IMR-90 (cell line): Measurements from ENCODE around the gene EPM2AIP1.

Source experiments
- BHLHE40 ChIP-seq: fragments of 150-350 bp; IDR thresholded peaks from 2 replicates; pipeline ENCODE4 v1.6.1; 2016; ENCODE audit warnings: mild to moderate bottlenecking, low read depth, low read length
- CEBPB ChIP-seq: IDR thresholded peaks from 2 replicates; pipeline ENCODE4 v1.6.1; 2012; ENCODE audit warnings: low read depth, low read length, improper control_type of control experiment
- CHD1 ChIP-seq: IDR thresholded peaks from 2 replicates; pipeline ENCODE4 v1.6.1; 2012; ENCODE audit warnings: low read depth, low read length, improper control_type of control experiment
- CTCF ChIP-seq: conservative IDR thresholded peaks from 2 replicates; pipeline ENCODE4 v1.5.1; 2012; ENCODE audit warnings: mild to moderate bottlenecking, low read depth, low read length, improper control_type of control experiment
- ELK1 ChIP-seq: fragments of 150-350 bp; IDR thresholded peaks from 2 replicates; pipeline ENCODE4 v1.6.1; 2016; ENCODE audit warnings: low read depth, mild to moderate bottlenecking, low read length, moderate library complexity, borderline replicate concordance
- MAFK ChIP-seq: IDR thresholded peaks from 2 replicates; pipeline ENCODE4 v1.6.1; 2012; ENCODE audit warnings: low read depth, low read length, improper control_type of control experiment
- POLR2A ChIP-seq: IDR thresholded peaks from 2 replicates; pipeline ENCODE4 v1.6.1; 2012; ENCODE audit warnings: mild to moderate bottlenecking, low read depth, low read length
- RCOR1 ChIP-seq: IDR thresholded peaks from 2 replicates; pipeline ENCODE4 v1.6.1; 2012; ENCODE audit warnings: mild to moderate bottlenecking, low read length, improper control_type of control experiment; ENCODE audit not compliant: insufficient replicate concordance
- SMC3 ChIP-seq: fragments of 150-350 bp; IDR thresholded peaks from 2 replicates; pipeline ENCODE4 v1.6.1; 2016; ENCODE audit warnings: low read depth, mild to moderate bottlenecking, antibody characterized with exemption, low read length, moderate library complexity

GRCh38 chr3:37037352-37037751 lies 44.4 kb upstream of the EPM2AIP1 start:
- TF ChIP-seq CEBPB (no peak), CTCF (no peak), RCOR1 (no peak), SMC3 (no peak), POLR2A (no peak), ELK1 (no peak), CHD1 (no peak), BHLHE40 (no peak), MAFK (no peak)
